ENCODE measurements around the gene TTLL11. TPM values are rescaled to one million over a fixed set of nuclear protein-coding genes. Genes with fewer than 3 reads are reported as not detected.

TTLL11 gene
- total RNA-seq, 1 experiment from 2014 or later = 1.5 TPM

GRCh38 chr9:121868626-121869025, 224.5 kb downstream of the TTLL11 start:
- no peak overlapping the region for H2AK5ac ChIP-seq (ENCODE audit: insufficient read length, low read length)
- no peaks in the 10 kb centered on the region for H3K79me1 ChIP-seq (ENCODE audit: insufficient read depth, low read depth, low read length, poor library complexity, severe bottlenecking)
- Mint-ChIP-seq H3K4me3 (no peak overlapping the region), H3K9me3 (no peaks in the 10 kb centered on the region), H3K4me1 (peaks cover 4 to 9% of the 10 kb centered on the region in 2 experiments; a peak in 3 of 4 replicates), H3K27ac (no peak overlapping the region; a peak in 1 of 7 replicates), H3K27me3 (ENCODE audit: low read depth) (peaks cover 9% of the 10 kb centered on the region), H3K36me3 (ENCODE audit: insufficient read depth in 1 of 3, low read depth in 3 of 3) (no peaks in the 10 kb centered on the region)
- no peak overlapping the region for H3K18ac ChIP-seq (ENCODE audit: insufficient read length, low read depth, low read length)
- no peak overlapping the region for H4K5ac ChIP-seq (ENCODE audit: insufficient read length, low read depth, low read length)
- no peaks in the 10 kb centered on the region for H3K23me2 ChIP-seq (ENCODE audit: insufficient read length, low read depth, low read length, poor library complexity, severe bottlenecking)
- no peak overlapping the region for H3K9ac ChIP-seq (ENCODE audit: extremely low read depth, insufficient read length, low read length)
- H3K4ac ChIP-seq (ENCODE audit: low read depth, low read length) = no peak overlapping the region
- no peak overlapping the region for H4K91ac ChIP-seq (ENCODE audit: insufficient read length, low read depth, low read length)
- H2BK20ac ChIP-seq (ENCODE audit: low read depth, low read length, poor library complexity, severe bottlenecking) = no peak overlapping the region
- no peaks in the 10 kb centered on the region for H3K79me2 ChIP-seq (ENCODE audit: insufficient read depth, low read length)
- H4K8ac ChIP-seq (replicated peaks; ENCODE audit: insufficient read length, low read depth, low read length) = no peak overlapping the region
- no peak overlapping the region for H2BK5ac ChIP-seq (ENCODE audit: insufficient read length, low read length)
- H3K23ac ChIP-seq (ENCODE audit: insufficient read length, low read depth, low read length) = no peak overlapping the region
- H2BK15ac ChIP-seq (ENCODE audit: low read depth, low read length) = no peak overlapping the region
- TF ChIP-seq CTCF (conservative IDR thresholded peaks at IDR 0.05) = no peak
- no peaks in the 10 kb centered on the region for H3K27me3 ChIP-seq (ENCODE audit: insufficient read depth, low read length)
- DNase-seq = no peak
- no peak overlapping the region for H3K56ac ChIP-seq (ENCODE audit: insufficient read length, low read depth, low read length)
- H2BK120ac ChIP-seq (ENCODE audit: low read depth, low read length, poor library complexity, severe bottlenecking) = no peak overlapping the region
- no CpG with 5 or more reads among the region's 1 CpG for WGBS (ENCODE audit: extremely low coverage, insufficient read length, low lambda C conversion rate)
- no peaks in the 10 kb centered on the region for H3K9me3 ChIP-seq (ENCODE audit: control insufficient read depth, low read depth, low read length)
- no peak overlapping the region for H3K27ac ChIP-seq (ENCODE audit: insufficient read length, low read depth, low read length)
- no peaks in the 10 kb centered on the region for H4K20me1 ChIP-seq (ENCODE audit: control insufficient read depth, insufficient read depth, insufficient read length)
- H3K4me2 ChIP-seq (ENCODE audit: insufficient read depth, insufficient read length, low read length) = no peak overlapping the region
- no peak overlapping the region for H3K14ac ChIP-seq (ENCODE audit: insufficient read depth, low read length)
- H3T11ph ChIP-seq (ENCODE audit: low read length) = no peak overlapping the region
- no peak overlapping the region for H2BK12ac ChIP-seq (ENCODE audit: insufficient read length, low read depth, low read length)
- H3K4me1 ChIP-seq (ENCODE audit: insufficient read depth, low read length) = peaks cover 2% of the 10 kb centered on the region
- H2AFZ ChIP-seq (ENCODE audit: low read length) = no peak overlapping the region

All from H9 (cell line).